Stomach (tissue), 4 donors: ENCODE results near the gene MOB3C.

Experiments used
- CTCF ChIP-seq, 7 experiments: fragments of 450-650 bp in 4 of 7; fragments of 200-600 bp in 3 of 7; sonication (generic) in 3 of 7; IDR thresholded peaks; one replicate each; pipeline ENCODE4 v1.5.1; 2016 to 2019; ENCODE audit warnings: antibody characterized with exemption in 7 of 7, control low read depth in 2 of 7, mild to moderate bottlenecking in 1 of 7
- EP300 ChIP-seq: sonication (generic); formaldehyde crosslinking; IDR thresholded peaks from one replicate; pipeline ENCODE4 v1.6.1; 2017; ENCODE audit warnings: antibody characterized with exemption
- POLR2A ChIP-seq, 4 donors: fragments of 450-650 bp; IDR thresholded peaks; one replicate each; pipeline ENCODE4 v1.6.1; 2016; ENCODE audit warnings: antibody characterized with exemption in 4 of 4, control low read depth in 2 of 4, mild to moderate bottlenecking in 1 of 4, moderate library complexity in 1 of 4
- POLR2AphosphoS5 ChIP-seq, 3 donors: sonication (generic); formaldehyde crosslinking; IDR thresholded peaks; one replicate each; pipeline ENCODE4 v1.6.1; 2016; ENCODE audit warnings: antibody characterized with exemption in 3 of 3

- no peak for TF ChIP-seq CTCF (IDR thresholded peaks at IDR 0.05)
- no peak for TF ChIP-seq POLR2A (IDR thresholded peaks at IDR 0.05)
- no peak for TF ChIP-seq EP300
- TF ChIP-seq POLR2AphosphoS5 (IDR thresholded peaks at IDR 0.05), result no peak
These were observed 1.5 kb downstream of the MOB3C start for GRCh38 chr1:46615088-46615487.
